HG02623 (cell line): ENCODE data around the gene ARHGEF1.

ENCODE experiments used
- ATAC-seq: cut with Tn5 transposase; IDR thresholded peaks from one replicate; pipeline ENCODE4 v1.9.1; 2021; ENCODE audit warnings: moderate library complexity; ENCODE audit not compliant: unreplicated experiment

ARHGEF1 gene, protein sequence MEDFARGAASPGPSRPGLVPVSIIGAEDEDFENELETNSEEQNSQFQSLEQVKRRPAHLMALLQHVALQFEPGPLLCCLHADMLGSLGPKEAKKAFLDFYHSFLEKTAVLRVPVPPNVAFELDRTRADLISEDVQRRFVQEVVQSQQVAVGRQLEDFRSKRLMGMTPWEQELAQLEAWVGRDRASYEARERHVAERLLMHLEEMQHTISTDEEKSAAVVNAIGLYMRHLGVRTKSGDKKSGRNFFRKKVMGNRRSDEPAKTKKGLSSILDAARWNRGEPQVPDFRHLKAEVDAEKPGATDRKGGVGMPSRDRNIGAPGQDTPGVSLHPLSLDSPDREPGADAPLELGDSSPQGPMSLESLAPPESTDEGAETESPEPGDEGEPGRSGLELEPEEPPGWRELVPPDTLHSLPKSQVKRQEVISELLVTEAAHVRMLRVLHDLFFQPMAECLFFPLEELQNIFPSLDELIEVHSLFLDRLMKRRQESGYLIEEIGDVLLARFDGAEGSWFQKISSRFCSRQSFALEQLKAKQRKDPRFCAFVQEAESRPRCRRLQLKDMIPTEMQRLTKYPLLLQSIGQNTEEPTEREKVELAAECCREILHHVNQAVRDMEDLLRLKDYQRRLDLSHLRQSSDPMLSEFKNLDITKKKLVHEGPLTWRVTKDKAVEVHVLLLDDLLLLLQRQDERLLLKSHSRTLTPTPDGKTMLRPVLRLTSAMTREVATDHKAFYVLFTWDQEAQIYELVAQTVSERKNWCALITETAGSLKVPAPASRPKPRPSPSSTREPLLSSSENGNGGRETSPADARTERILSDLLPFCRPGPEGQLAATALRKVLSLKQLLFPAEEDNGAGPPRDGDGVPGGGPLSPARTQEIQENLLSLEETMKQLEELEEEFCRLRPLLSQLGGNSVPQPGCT

DNA sequence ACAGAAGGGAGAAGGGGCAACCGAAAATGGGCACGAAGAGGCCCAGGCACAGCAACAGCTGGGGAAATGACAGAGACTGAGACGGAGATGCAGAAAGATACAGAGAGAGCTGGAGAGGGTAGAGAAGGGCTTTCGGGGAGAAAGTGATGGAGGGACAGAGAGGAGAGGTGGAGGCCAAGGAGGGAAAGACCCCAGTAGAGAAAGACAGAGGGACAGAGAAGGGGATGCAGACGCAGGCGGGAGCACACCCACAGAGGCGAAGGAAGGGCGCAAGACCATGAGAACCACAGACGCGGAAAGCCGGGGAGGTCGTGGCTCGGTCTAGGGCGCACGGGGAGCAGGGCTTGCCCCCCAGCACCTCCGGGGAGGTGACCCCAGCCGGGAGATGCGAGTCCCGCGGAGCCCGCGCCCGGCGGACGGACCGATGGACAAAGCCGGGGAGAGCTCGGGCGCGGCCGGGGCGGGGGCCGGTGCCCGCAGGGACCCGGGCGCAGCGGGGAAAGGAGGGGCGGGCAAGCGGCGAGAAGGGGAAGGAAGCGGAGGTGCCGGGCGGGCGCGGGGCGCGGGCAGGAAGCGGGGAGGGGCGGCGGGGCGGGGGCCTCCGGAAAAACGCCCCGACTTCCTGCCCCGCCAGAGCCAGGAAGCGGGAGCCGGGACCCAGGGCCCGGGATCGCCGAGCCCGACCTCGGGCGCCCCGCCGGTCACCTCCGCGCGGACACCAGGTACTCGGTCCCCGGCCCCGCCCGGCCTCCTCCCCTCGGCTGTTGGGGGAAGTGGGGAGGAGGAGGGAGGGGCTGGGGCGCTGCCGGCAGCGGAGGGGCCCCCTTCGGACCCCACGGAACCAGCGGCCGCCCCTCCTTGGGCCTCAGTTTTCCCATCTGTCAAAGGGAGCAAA lies at the start of gene ARHGEF1:
ARHGEF1 (plus strand) TSS at position 617 of the 895 bp plus-strand sequence. CDS start 4,899 bp downstream, outside the sequence.
- ATAC-seq, result no peak

DNA sequence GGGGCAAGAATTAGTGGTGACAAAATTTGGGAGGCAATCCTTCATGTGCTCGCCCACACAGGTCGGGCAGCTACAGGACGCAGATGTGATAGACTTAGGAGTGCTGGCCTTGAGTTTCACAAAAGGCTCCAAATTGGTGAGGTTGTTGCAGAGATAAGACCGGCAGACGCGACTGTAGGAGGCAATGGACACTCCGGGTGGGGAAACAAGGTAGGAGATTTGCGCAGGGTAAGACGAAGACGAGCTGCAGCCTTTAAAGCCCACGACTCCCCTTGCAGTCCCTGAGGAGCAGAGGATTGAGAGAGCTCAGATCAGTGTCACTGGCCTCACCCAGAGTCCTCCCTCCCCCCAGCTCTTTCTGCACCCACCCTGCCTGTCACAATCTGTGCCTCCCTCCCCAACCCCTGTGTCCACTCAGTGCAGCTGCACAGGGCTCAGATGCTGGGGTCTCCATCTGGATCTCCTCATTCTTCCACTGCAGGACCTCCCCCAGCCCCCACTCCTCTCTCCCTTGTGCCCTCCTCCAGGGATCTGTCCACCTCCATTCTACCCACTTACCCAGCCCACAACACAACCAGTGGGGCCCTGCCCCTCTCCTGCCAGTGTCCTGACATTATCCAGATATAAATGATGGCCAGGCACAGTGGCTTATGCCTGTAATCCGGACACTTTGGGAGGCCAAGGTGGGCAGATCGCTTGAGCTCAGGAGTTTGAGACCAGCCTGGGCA lies 44.8 kb upstream of the ARHGEF1 start:
- ATAC-seq, result no peak

DNA sequence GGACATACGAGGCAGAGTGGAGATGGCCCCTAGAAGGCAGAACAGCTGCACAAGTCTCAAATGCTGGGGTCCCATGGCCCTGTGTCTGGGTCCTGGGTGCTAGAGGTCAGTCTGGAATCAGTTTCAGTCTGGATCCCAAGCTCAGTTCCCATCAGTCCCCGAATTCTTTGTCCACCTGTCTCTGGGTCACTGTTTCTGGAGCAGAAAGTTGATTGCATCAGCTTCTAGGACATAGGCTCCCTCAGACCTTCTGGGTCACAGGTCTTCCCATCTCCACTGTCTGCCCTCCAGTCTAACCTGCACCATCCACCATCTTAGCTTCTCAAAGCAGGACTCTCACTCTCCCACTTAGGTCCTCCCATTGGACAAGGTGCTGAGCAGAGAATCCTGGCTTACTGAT lies 43.8 kb upstream of the ARHGEF1 start:
- no peak for ATAC-seq

DNA sequence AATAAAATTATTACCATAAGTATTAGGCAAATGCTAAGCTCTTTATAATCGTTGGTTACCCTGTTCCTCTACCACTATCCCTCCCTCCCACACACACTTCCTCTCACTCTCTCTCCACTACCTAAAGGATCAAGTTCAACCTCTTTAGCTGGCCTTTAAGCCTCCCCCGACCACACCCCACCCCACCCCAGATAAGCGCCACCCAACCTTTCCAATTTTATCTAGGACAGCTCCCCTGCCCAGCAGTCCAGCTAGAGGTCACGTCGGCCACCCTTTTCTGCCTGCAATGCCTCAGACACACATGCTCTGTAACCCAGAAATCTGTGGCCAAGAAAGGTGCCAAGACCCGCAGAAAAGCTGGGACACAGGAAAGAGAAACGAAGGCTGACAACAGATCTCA lies 39.6 kb upstream of the ARHGEF1 start:
- no peak for ATAC-seq

DNA sequence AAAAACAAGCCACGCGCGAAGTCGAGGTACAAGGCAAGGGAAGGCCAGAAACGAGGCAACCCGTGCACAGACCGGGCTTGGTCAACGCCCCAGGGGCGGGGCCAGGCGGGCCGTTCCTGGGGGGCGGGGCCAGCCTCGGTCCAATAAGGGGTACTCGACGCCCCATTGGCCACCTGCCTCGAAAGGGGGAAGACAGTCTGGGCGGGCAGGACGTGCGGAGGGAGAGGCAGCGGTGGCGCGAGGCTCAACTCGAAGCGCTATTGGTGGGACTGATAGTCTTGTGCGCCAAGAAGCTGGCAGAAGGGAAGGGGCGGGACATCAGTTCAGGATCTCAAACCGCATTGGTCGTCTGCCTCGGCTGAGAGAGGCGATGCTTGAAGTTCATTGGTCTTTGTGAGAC lies 38.4 kb upstream of the ARHGEF1 start, which contains the start of gene LYPD4:
LYPD4 (minus strand) TSS at position 83 of the 400 bp plus-strand sequence. CDS start 5,398 bp downstream, outside the sequence.
- ATAC-seq, result no peak

DNA sequence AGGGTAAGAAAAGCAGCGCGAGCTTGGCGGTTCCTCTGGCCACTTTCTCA lies 38.2 kb upstream of the ARHGEF1 start, which contains the start of gene DMRTC2:
DMRTC2 (plus strand) TSS at position 42 of the 50 bp plus-strand sequence. CDS start 2,387 bp downstream, outside the sequence.
- ATAC-seq, result no peak

DNA sequence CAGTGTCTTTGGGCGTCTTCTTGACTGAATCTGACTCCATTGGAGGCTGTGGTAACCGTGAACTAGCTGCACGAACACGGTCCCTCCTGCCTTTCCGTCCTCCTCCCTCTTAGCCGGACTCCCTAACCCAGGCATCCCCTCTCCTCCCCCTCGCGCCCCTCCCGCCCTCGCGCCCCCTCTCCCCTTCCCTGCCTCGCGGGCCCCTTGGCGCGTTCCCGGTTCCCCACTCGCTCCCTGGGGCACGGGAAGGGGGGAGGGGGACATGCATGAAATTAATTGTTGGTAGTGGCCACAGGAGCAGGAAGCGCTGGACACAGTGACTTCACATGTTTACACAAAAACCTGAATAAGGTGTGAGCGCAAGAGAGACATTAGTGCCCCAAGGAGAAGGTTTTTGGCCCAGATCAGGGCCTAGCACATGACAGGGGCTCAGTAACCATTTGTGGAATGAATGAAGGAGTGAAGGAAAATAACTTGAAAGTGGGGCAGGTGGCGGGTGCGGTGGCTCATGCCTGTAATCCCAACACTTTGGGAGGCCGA lies 37.9 kb upstream of the ARHGEF1 start:
- ATAC-seq, result no peak

DNA sequence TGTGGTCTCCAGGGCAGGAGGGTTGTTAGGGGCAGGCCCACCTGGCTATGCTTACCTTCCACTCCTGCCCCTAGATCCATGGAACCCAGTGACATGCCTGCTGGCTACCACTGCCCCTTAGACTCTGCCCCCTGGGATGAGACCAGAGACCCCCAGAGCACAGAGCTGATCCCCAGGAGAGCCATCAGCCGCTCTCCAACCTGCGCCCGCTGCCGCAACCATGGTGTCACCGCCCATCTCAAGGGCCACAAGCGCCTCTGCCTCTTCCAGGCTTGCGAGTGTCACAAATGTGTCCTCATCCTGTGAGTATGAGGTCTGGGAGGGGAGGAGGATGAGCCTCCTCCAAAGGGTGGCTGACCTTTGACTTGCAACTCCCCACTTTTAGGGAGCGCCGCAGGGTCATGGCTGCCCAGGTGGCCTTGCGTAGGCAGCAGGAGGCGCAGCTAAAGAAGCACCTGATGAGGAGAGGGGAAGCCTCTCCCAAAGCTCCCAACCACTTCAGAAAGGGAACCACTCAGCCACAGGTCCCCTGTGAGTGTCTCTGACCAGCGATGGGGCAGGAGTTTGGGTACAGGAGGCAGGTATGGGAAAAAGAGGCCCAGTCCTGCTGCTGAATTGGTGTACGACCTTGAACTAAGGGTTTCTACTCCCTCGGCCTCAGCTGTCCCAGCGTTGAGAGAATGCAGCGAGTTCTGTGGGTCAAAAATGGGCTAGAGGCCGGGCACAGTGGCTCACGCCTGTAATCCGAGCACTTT lies 35.5 kb upstream of the ARHGEF1 start:
- ATAC-seq, result no peak

DNA sequence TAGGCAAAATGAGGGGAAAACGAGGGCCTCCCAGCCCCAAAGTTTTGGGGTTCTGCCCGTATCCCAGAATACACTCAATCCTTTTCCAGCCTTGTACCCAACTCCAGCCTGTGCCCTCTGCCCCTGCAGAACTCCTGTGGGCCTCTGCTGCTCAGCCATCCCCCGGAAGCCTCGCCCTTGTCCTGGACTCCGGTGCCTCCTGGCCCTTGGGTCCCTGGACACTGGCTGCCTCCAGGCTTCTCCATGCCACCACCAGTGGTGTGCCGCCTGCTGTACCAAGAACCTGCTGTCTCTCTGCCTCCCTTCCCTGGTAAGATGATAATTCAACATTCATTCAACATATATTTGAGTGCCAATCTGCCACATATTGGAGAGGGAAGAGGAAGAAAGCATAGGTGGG lies 34.3 kb upstream of the ARHGEF1 start:
- ATAC-seq, result no peak

DNA sequence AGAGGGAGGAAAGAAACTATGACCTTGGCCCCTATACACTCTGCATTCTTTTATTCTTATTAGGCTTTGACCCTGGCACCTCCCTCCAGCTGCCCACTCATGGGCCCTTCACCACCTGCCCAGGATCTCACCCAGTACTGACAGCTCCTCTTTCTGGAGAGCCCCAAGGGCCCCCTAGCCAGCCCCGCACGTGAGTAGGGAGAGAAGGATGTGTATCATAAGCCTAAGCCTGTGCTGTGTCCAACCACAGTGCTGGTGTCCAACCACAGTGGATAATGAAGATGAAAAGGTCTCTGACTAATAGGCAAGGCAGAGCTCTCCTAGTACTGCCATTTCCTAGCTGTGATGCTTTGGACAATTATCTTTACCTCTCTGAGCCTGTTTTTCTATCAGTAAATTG lies 33.9 kb upstream of the ARHGEF1 start:
- ATAC-seq, result no peak

DNA sequence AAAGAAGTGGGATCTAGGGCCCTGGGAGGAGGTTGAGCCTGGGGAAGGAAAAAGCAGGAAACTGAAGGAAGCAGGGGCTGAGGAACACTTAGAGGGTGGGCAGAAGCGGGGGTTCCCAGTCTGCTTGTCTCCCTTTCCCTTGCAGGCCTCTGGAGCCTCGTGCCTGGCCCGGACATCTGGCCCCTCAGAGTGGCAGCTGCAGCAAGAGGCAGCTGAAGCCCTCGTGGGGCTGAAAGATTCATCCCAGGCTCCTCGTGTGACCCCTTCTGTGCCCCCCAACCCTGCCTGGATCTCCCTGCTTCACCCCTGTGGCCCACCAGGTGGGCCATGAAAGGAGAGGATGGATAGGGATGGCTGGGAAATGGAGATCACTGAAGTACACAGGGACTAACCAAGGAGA lies 32.6 kb upstream of the ARHGEF1 start:
- no peak for ATAC-seq

DNA sequence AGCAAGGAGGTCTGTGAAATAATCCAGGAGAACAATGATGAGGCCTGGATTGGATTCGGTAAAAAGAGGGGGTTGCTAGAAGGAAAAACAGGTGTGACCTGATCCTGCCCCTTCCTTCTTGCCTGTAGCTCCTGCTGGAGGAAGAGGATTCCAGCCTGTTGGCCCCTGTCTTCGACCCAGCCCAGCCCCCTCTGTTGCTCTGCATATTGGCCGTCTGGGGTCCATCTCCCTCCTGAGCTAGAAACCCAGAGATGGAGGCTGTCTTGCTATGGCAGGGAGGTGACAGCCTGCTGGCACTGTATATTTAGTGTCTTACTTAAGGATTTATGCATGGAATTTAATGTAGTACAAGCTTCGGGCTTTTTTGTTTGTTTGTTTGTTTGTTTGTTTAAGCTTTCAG lies 31.5 kb upstream of the ARHGEF1 start:
- ATAC-seq, result no peak

DNA sequence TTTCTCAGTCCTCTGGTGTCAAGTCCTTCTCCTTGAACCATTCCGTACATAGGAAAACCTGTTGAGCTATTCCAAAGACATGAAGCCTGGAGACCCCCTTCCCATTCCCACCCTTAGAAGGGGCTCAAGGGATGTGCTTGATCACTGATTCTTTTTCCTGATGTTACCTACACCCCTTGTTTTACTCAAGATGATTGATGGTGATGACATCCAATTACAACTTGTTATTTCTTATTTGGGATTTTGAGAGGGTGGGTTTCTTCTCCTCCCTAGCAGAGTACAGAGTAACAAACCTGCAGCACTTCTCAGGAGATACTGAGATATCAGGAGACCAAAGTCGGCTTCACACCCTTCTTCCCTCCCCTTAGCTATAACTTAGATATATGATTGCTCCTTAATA lies 29.6 kb upstream of the ARHGEF1 start:
- no peak for ATAC-seq

DNA sequence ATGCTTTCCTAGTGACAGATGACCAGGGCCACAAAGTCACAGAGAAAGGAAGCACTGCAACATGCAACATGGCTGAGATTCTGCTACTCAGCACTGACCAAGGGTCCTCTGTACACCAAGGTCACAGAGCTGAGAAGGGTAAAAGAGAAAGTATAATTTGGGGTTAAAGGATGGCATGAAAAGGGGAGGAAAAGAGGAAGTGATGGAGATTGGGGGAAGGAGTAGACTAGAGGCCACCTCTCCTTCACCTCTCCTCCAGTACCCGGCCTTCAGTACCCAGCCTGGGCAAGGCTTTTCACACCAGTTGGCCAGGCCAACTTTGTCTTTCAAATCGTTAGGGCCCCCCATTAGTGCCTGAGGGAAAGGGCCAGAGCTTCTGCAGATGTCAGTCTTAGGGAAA lies 29.2 kb upstream of the ARHGEF1 start:
- no peak for ATAC-seq

DNA sequence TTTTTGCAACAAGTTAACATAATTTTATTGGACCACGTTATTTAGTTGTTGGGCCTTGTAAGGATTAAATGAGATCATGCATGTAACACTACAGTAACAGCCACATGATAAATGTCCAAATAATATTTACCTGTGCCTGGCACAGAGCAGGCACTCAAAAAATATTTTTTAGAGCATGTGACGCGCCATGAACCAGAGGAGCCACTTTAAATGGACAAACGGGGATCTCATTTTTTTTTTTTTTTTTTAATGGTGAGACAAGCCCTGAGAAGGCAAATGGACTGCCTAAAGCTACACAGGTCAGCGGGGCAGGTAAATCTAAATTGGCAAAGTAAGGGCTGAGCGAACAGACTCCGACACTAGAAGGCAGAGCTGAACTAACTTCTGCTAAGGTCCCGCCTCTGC lies 23.8 kb upstream of the ARHGEF1 start:
- no peak for ATAC-seq

DNA sequence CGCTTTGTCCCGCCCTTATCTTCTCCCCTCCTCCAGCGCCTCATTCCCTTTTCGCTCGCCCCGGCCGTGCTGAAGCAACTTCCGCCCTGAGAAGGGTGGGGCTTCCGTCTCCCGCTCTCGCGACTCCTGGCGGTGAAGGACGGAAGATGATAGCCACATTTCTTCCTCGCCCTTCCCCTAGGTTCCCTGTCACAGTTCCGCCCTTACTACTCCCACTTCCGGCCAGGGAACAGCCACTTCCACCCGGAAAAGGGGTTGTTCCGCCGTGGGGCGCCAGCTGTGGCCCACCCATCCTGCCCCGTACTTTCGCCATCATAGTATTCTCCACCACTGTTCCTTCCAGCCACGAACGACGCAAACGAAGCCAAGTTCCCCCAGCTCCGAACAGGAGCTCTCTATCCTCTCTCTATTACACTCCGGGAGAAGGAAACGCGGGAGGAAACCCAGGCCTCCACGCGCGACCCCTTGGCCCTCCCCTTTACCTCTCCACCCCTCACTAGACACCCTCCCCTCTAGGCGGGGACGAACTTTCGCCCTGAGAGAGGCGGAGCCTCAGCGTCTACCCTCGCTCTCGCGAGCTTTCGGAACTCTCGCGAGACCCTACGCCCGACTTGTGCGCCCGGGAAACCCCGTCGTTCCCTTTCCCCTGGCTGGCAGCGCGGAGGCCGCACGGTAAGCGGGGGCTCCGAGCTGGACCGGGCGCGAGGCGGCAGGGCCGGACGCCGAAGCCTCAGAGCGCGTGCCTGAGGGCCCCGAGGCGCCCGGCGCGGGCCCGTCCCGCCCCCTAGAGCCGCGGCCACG lies 23.2 kb upstream of the ARHGEF1 start, which contains the start of gene RPS19:
RPS19 (plus strand) TSS at position 638 of the 801 bp plus-strand sequence. CDS start 520 bp downstream, outside the sequence.
- peak; percentile 71 for ATAC-seq

DNA sequence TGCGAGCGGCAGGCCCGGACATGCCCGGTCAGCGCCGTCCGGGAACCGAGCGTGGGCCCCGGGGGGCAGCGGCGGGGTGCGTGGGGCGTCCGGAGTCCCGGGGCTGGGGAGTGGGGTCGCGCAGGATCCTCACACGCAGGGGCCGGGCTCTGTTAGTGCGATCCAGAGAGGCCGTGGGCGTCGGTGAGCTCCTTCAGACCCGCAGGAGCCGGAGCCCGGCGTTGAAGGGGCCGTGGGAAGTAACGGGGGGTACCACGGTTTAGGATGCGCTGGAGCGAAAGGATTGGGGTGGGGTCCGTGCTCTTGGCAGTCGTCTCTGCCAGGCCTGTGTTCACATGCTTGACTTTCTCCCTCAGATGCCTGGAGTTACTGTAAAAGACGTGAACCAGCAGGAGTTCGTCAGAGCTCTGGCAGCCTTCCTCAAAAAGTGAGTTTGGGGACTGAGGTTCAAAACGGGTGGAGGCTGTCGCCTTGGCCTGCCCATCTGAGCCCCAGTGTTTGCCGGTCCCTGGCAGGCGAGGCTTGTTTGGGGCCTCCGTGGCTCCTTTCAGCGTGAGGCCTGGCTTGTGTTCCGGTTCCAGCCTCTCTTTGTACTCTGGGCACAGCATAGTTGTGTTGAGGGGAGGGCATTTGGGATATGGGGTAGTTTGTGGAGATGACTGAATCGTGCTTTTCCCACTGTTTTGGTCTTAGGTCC lies 22.4 kb upstream of the ARHGEF1 start:
- ATAC-seq, result no peak

DNA sequence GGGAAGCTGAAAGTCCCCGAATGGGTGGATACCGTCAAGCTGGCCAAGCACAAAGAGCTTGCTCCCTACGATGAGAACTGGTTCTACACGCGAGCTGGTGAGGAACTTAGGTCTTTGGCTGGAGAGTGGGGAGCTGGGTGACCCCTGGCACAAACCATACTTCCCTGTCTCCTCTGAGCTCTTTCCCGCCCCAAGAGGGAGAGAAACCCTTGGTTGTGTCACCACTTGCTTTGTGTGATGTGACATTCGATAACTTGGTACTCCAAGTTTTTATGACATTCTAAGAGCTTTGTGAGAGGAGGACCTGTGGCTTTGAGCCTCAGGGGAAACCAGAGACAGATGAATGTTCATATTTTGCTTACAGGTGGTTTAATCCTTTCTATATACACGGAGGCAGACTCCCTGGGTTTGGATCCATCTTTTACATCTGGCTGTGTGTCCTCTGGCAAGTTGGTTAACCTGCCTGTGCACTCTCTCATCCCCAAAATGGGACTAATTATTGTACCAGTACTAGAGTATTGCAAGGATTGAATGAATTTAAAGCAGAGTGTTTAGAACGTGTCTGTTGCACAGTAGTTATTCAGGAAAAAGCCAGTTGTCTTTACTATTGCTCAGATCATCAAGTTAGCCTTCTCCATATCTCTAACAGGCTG lies 21.7 kb upstream of the ARHGEF1 start:
- no peak for ATAC-seq
